GM21786 (cell line): ENCODE measurements around the gene MARCKSL1.
"Not testable (repeated sequence)": the region's sequence is repeated elsewhere in the genome, so short reads cannot be mapped to it uniquely, and the experiment has no call there.

Source experiments
- ATAC-seq: cut with Tn5 transposase; IDR thresholded peaks from one replicate; pipeline ENCODE4 v1.9.1; 2021; ENCODE audit not compliant: unreplicated experiment

MARCKSL1 gene, protein sequence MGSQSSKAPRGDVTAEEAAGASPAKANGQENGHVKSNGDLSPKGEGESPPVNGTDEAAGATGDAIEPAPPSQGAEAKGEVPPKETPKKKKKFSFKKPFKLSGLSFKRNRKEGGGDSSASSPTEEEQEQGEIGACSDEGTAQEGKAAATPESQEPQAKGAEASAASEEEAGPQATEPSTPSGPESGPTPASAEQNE

DNA sequence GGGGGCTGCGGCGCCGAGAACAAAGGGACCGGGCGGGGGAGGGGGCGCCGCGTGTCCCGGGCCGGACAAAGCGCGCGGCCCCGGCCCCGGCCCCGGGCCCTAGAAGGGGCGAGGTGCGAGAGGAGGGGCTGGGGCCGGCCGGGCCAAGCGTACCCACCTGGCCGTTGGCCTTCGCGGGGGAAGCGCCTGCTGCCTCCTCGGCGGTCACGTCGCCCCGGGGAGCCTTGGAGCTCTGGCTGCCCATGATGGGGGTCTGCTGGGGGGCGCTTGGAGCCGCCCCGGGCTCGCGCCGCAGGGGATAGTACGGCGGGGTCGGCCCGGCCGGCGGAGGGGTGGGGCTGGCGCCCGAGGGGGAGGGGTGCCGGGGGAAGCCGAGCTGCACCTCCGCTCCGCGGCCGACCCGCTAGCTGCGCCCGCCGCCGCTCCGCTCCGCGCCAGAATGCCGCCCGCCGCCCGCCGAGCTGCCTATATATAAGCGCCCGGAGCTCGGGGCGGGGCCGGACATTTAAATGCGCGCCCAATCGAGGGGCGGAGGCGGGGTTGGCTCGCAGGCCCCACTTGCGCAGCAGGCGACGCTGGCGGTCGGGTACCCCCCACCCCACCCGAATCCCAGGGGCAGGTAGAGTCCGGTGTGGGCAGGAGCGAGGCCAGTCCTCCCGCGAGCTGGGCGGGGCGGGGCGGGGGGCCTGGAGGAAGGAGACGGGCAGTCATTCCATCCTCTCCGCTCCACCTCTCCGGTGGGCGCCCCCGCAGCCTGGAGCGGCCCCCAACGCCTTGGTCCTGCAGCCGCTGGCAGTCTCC is at the start of gene MARCKSL1:
Gene MARCKSL1 (minus strand): TSS at position 444 of the 801 bp plus-strand sequence. CDS start 200 bp downstream, at position 244.
- peak; percentile 24 for ATAC-seq

DNA sequence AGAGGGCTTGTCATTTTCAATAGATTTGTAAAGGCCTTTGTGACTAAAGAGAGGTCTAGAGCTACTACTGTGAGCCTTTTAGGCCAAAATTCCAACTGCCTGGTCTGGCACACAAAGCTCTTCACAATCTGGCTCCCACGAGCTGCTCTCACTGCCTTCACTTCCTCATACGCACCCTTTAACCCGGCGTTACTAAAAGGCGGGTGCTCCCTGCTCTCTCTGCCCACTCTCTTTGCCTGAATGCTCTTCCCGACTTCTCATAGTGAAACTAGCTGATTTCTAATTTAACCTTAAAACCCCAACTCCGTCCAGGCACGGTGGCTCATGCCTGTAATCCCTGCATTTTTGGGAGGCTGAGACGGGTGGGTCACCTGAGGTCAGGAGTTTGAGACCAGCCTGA is 44.0 kb upstream of the MARCKSL1 start:
- no peak for ATAC-seq

DNA sequence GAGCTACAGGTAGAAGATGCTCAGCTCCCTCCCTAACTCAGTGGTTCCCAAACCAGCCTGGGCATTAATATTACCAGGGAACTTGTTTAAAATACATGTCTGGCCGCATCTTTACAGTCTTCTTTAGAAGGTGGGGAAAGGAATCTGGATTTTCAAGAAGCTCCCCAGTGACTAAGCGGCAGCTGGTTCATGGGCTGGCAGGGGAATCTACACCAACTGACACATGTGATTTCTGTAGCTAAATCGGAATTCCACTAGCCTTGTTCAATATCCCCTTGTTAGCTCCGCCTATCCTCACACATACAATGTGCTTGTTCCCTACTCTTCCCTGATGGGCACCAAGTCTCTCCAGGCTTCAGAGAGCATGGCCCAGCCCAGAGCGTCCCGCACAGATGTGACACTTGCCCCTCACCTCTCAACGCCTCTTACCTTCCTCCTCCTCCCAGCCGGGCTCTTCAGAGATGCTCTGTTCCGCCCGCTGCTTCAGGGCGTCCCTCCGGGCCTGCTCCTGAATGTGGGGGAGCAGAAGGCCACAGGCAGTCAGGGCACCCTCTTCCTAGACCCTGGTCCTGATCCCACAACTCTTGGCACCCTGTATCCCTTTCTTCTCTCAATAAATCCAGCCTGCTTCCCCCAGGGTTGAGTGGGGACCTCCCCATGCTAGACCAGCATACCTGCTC is 41.6 kb upstream of the MARCKSL1 start:
- no peak for ATAC-seq

DNA sequence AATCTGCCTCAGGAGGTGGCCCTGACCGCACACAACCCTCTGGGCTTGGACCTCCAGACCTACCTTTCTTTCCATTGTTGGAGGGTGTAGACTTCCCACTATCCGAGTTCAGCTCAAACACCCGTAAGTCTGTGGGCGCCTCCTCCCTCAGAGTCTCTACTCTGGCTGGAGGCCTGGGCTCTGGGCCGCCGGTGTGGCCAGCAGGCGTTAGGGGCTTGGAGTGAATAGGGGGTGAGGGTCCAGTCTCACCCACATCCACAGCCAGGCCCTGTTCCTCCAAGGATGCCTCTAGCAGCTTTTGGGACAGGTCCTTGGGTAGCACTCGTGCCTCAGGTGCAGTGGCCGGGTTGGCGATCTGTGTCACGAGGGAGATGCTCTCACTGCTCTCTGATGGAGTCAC is 40.2 kb upstream of the MARCKSL1 start:
- ATAC-seq = no peak

DNA sequence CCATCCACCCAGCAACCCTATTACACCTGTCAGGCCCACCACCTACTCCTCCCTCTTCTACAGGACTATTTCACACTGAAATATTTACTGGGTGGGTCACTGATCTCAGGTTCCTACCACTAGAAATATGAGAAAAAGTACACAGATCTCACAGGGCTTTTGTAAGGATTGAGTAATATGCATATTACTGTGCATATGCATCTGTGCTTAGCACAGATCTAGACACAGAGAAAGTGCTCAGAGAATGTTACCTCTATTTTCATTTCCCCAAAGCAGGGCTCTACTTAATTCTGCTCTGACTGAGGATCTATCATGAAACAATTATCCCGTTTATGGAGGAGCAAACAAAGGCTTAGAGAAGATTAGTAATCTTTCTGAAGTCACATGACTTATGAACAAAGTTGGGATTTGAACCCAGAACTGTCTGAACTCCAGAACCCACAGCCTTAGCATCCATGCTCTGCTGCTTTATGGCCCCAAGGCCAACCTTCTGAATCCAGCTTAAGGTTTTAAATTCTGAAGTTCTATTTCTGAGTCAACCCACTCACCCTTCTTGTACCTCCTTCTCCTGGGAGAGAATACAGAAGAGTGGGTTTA is 38.1 kb upstream of the MARCKSL1 start:
- ATAC-seq = no peak

DNA sequence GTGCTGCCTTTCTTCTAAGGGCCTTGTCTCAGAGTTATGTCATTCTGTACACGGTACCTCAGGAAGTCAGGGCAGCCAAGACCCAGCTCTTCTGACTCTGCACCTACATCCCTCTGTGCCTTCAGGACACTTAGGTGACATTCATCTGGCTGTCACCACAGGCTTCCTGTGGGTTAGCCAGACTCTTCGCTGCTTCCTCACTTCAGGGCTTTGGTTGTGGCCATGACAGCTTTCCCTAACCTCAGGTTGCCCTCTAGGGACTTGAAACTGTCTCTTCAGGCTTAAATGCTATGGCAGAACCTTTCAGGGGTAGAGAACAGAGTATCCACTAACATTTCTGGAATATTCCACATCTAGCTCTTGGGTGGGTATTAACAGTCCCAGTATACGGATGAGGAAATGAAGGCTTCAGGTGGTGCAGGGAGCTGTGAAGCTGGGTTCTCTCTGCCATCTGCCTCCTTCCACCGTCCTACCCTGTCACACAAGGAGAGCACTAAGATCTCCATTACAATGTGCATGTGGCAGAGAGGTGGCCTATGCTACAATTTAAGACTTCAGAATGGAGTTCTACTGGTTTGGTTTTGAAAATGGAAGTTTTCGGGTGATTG is 36.2 kb upstream of the MARCKSL1 start:
- no peak for ATAC-seq

DNA sequence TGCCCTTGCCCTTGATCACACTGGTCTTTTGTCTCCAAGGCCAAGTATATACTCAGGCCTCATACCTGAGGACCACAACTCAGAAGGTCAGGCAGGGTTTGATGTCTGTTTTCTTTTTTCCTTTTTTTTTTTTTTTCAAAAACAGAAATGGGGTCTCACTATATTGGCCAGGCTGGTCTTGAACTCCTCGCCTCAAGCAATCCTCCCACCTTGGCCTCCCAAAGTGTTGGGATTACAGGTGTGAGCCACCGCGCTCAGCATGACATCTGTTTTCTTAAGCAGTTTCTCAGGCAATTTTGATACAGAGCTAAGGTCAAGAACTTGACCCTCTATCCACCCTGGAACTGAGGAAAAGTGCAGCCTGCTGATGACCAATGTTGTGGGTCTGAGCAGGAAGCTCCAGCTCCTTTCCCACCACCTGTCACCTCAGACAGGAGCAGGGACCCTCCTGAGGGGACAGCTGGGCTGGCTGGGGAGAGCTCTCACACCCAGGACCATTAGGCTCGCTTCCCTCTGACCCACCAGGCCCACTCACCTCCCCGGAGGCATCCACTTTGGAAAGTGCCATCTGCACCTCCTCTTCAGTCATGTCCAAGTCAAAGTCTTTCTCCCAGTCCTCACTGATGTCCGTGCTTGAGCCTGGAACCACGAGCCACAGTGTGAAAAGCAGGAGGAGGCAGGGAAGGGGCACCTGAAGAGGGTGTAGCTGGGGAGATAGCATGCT is 32.0 kb upstream of the MARCKSL1 start:
- no peak for ATAC-seq

DNA sequence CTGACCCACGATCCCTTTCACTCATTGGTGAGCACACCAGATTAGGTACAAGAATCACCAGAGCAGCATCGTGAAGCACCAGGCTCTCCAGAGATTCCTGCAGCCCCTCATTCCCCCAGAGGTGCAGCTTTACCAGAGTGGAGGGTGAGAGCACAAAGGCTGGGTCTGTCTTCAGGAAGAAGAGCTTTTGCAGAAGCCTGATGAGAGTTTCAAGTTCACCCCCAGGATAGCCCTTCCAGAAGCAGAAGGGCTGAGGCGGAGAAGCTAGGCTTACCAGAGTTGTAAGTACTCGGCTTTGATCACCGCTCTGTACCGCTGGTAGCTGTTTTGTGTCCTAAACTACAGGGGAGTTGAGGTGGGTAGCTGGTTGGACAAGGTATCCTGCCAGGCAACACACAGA is 29.4 kb upstream of the MARCKSL1 start:
- no peak for ATAC-seq

DNA sequence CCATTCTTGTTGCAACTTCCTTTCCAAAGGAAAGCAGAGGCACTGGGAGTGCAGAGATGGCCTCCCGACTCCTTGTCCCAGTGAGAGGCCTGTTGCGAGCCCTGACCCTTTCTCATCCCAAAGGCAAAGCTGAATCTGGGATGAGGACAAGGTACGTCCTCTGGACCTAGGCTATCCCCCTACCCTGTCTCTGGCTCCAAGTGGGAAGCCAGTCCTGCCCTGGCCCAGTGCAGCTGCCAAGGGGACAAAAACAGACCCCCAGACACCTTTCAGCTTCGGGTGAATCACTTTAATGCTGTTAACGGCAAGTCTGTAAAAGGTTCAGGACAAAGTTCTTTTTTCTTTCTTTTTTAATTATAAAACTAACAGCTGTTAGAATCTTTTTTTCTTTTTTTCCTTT is 28.8 kb upstream of the MARCKSL1 start:
- ATAC-seq = no peak

DNA sequence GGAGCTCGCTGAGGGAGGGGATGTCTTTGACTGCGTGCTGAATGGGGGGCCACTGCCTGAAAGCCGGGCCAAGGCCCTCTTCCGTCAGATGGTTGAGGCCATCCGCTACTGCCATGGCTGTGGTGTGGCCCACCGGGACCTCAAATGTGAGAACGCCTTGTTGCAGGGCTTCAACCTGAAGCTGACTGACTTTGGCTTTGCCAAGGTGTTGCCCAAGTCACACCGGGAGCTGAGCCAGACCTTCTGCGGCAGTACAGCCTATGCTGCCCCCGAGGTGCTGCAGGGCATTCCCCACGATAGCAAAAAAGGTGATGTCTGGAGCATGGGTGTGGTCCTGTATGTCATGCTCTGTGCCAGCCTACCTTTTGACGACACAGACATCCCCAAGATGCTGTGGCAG is 27.7 kb upstream of the MARCKSL1 start:
- ATAC-seq = no peak

DNA sequence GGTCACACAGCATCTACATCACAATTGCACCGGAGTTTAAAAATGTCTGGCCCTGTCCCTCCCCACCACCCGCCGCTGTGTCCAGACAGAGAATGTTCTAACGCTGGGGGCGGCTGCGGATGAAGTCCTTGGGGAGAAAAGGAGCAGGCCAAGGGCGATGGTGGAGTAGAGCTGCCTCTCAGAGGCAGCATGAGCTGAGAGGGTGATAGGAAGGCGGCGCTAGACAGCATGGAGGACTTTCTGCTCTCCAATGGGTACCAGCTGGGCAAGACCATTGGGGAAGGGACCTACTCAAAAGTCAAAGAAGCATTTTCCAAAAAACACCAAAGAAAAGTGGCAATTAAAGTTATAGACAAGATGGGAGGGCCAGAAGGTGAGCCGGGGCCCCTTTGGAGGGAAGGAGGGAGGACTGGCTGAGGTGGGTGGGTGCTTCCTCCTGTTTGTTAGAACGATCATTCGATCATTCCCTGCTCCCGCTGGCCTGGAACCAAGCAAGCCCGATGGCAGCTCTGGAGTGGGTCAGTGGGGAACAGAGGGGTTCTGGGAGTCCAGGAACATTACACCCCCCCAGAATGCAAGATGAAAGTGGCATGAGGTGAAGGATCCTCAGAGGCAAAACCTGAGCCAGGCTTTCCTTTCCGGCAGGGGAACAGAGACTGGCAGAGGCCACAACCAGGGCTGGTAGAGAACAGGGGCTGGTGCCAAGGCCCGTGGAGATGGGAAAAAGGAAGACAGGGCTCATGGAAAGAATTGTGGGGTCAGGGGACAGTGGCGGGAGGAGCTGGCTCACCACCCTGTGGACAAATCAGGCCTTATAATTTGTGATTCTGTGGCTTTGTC is 26.7 kb upstream of the MARCKSL1 start, which contains the start of the genes FAM229A and TSSK3:
Gene FAM229A (minus strand): TSS at position 12 of the 840 bp plus-strand sequence. CDS start 394 bp downstream, outside the sequence.
Gene TSSK3 (plus strand): TSS at position 66 of the 840 bp plus-strand sequence. CDS start 163 bp downstream, at position 229.
- no peak for ATAC-seq

DNA sequence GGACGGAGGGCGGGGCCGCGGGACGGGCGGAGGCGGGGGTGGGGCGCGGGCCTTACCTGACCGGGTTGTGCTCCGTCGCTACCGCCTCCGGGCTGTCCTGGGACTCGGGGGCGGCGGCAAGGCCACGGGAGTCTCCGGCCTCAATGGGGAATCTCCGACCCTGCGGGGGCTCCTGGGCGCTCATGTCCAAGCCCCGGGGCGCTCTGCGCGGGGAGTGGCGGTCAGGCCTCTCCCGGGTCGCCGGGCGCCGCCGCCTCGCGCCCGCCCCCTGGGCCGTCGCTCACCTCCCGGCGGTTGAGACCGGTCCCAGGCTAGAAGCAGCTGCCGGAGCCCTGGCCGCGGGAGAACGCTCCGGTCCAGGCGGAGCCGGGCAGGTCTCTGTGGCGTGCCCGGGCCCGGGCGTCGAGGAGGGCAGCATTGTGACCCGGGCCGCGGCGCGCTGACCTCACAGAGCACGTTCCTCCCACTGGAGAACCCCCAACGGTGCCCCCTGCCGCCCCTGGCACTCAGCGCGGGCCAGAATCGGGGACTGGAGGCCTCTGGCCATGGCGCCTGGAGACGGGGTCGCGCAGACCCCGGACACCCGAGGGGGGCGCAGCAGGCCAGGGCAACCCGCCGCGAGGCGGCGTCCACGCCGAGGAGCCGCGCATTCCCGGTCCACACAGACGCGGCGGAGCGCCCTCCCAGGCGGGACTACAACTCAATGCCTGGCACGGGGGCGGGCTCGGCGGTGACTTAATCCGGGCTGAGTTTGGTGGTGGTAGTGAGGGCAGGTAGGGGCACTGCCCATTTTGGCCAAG is 25.8 kb upstream of the MARCKSL1 start:
- ATAC-seq = no peak

DNA sequence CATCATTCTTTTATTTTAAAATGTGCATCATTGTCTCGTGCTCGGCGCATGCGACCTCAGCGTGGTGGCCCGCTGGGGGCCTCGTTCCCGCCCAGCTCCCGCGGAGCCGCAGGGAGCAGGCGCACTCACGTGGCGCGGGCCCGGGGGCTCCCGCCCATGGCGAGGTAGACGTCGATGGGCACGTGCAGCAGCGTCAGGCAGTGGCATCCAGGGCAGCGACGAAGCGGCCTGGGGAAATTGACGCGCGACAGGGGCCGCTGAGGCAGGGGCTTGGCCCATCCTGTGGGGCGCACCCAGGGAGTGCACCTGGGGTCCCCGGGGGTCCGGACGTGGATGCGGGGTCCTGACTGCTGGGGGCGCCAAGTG is 25.3 kb upstream of the MARCKSL1 start:
- ATAC-seq = no peak

DNA sequence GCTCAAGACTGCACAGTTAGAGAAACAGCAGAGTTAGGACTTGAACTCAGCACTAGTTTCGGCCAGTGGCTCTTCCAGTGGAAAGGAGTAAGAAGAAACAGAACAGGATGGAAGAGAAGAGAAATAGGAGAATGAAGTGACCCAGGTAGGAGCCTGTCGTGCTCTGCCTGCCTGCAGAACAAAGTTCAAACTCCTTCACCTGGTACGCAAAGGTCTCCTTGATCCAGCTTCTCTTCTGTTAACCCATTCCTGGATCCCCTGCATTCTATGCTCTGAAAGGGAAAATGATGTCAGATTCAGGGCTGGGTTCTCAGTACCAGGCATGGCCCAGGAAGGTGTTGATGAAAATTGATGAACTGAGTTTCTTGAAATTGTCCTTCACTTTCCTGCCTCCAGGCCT is 22.4 kb upstream of the MARCKSL1 start:
- no peak for ATAC-seq

DNA sequence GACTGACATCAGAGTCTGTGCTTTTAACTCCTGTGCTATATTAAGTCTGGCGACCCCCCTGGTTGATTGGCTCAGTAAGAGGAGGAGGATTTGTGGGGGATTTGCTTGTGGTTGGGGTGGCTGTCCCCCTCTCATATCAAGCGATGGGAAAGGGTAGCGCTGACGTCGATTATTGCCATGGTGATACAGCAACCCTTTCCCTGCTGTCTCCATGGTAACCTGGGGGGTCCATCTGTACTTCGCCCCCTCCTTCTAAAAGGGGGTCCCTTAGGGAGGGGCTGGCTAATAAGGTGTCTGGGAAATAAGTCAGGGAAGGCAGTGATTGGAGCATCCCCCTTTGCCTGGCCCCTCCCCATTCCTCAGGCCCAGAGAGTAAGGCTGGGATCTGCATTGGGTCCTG is 21.6 kb upstream of the MARCKSL1 start:
- ATAC-seq = no peak

DNA sequence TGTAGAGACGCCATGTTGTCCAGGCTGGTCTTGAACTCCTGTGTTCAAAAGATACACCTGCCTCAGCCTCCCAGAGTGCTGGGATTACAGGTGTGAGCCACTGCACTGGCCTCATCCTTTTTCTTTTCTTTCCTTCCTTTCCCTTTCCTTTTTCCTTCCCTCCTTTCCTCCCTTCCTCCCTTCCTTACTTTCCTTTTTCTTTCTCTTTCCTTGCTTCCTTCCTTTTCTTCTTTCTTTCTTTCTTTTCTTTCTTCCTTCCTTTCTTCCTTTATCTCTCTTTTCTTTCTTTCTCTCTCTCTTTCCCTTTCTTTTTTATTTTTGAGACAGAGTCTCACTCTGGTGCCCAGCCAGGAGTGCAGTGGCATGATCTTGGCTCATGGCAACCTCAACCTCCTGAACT is 20.4 kb upstream of the MARCKSL1 start:
- ATAC-seq = no peak

DNA sequence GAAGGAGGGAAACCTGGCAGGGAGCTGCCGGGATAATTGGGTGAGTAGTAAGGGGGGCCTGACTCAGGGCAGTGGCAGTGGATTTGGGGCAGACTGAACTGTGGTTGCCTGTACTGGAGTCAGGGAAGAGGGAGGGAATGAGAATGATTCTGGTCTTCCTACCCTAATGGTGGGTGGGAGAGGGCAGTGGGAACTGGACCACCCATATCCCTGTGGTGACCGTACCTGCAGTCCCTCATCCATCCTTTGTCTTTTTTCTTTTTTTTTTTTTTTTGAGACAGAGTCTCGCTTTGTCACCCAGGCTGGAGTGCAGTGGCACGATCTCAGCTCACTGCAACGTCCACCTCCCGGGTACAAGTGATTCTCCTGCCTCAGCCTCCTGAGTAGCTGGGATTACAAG is 19.7 kb upstream of the MARCKSL1 start:
- not testable (repeated sequence) for ATAC-seq

DNA sequence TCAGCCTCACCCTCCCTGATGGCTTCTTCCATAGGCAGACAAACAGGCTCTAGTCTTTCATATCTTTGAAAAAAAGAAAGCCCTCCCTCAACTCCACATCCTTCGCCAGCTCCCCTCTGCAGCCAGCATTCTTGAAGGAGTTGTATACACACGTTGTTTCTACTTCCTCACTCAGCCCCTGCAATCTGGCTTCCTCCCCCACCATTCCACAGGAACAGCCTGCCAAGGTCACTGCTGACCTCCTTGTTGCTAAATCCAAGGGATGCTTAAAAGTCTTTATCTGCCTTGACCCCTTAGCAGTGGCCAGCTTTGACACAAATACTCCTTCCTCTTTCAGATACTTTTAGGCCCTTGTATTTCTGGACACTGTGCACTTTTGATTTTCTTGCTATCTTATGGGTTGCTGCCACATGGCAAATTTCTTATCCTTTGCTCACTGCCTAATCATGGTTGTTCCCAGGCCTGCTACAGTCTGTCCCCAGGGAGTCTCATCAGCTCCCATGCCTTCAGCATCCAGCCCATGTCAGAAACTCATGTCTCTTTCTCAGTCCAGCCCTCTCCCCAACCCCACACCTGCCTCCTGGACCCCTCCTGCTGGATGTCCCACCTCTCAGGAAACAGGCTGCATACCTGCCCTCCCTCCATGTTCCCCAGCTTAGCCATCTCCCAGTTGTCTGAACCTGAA is 18.0 kb upstream of the MARCKSL1 start:
- no peak for ATAC-seq
